Mucosa of gallbladder (tissue), 1 donor: ENCODE data around the gene USP33. TPM values are rescaled to one million over a fixed set of nuclear protein-coding genes. Genes with fewer than 3 reads are reported as not detected.
"Not testable (repeated sequence)": the region's sequence is repeated elsewhere in the genome, so short reads cannot be mapped to it uniquely, and the experiment has no call there.

Source experiments
- DNase-seq: peaks from one replicate; pipeline ENCODE4 v3.0.0-alpha.2; 2020; ENCODE audit warnings: low spot score
- total RNA-seq: library from RNA; stranded (reverse); gene quantifications from one replicate; pipeline ENCODE4 v1.2.1, GENCODE V29; 2021
- donor health status: DM: no; HTN: no; CAD: no.

Gene USP33
- total RNA-seq, 1 donor from 2014 or later, result 61.1 TPM

GRCh38 chr1:77739235-77739634 is 20.4 kb downstream of the USP33 start:
- no peak for DNase-seq

DNA sequence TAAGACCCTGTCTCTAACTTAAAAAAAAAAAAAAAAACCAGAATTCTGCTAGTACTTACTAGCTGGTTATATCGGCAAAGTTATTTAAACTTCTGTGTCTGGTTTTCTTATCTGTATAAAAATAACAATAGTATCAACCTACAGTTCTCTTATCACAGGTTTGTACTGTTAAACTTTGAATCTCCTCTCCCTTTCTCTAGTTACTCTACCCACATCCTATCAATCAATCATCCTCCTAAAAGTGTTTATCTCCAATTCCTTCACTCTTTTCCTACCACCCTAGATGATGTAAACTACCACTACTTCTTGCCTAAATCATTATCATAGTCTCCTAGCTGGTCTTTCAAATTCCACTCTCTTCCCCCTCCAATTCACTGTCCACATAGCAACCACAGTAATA is 27.6 kb downstream of the USP33 start:
- no peak for DNase-seq

- DNase-seq, result no peak
Measured at GRCh38 chr1:77725706-77726105, 33.9 kb downstream of the USP33 start.

DNA sequence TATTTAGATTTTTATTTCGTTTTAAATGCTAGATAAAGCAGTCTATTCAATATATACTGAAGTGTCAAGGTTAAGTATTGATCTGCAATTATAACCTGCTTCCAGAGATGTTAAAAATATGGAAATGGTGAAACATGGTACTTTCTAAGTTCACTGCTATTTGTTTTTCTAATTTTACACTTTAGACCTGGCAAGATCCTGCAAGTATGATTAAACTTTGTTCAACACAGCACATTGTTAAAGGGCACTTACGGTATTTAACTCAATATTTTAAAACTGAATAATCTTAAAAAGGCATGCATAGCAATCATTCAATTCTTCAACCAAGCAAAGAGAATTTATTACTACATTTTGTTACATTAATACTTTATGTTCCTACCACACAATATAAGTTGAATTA is 41.5 kb downstream of the USP33 start:
- no peak for DNase-seq

GRCh38 chr1:77716065-77716464 is 43.6 kb downstream of the USP33 start:
- DNase-seq, result no peak

DNA sequence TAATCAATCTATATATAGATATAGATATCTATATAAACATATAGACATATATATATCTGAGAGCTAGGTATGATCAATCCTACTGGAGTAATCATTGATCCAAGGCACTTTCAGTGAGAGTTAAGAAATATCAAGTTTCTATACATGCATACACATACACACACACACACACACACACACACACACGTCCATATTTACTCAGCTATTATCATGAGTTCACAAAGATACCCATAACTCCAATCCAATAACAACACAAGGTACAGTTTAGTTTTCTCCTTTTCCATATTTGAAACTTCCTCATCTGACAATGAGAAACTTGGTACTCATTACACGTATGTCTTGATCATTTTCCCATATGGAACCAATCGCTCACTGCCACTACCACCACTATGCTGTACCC is 49.9 kb downstream of the USP33 start:
- no peak for DNase-seq

- no peak for DNase-seq
Measured at GRCh38 chr1:77706321-77706720, 53.3 kb downstream of the USP33 start.

DNA sequence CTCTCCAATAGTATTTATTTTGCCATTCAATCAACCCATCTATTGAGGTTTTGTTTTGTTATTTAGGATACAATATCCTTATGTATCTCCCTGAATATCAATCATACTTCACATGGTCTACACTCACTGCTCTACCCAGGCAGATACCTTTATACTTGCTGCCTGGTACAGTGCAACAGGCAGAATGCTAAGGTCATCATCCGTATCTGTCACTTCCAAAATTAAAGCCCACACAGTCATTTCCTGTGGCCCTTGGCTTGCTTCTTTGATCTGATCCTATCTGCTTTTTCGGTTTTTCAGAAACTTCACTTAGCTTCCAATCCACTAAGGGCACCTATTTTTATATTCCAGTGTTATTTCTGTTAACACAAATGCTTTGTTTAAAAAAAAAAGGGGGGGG is 54.9 kb downstream of the USP33 start:
- no peak for DNase-seq

- DNase-seq, result not testable (repeated sequence)
Measured at GRCh38 chr1:77699673-77700072, 60.0 kb downstream of the USP33 start.

DNA sequence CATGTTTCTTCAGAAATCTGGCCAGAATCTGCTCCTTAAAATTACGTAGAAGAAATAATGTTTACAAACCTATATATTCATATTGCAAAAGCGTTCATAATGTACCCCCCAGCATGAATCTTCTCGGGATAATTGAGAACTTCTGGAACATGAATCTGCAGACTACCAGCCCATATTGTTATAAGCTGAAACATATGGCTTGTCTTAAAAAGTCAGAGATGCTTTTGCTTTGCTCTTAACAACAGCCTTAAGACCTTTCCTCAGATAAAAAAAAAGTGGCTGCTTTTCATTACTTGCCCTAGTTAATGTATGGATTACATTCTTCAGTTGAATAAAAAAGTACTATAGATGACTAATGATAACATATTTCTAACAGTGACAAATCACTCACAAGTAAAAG is 62.2 kb downstream of the USP33 start:
- no peak for DNase-seq

GRCh38 chr1:77688939-77689338 is 70.7 kb downstream of the USP33 start:
- DNase-seq, result no peak

GRCh38 chr1:77687519-77687906 is 72.1 kb downstream of the USP33 start:
- no peak for DNase-seq

DNA sequence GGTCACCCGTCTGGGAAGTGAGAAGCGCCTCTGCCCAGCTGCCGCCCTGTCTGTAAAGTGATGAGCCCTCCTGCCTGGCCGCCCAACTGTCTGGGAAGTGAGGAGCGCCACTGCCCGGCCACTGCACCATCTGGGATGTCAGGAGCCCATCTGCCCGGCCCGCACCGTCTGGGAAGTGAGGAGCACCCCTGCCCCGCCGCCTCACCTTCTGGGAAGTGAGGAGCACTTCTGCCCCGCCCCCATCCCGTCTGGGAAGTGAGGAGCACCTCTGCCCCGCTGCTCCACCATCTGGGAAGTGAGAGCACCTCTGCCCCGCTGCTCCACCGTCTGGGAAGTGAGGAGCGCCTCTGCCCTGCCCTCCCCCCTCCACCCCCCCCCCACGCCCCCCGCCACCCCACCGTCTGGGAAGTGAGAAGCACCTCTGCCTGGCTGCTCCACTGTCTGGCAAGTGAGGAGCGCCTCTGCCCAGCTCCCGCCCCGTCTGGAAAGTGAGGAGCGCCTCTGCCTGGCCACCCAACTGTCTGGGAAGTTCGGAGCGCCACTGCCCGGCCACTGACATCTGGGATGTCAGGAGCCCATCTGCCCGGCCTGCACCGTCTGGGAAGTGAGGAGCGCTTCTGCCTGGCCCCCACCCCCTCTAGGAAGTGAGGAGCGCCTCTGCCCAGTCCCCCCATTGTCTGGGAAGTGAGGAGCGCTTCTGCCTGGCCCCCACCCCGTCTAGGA is 72.7 kb downstream of the USP33 start:
- no peak for DNase-seq

- peak; percentile 92 for DNase-seq
Measured at GRCh38 chr1:77683160-77684148, 76.2 kb downstream of the USP33 start.

DNA sequence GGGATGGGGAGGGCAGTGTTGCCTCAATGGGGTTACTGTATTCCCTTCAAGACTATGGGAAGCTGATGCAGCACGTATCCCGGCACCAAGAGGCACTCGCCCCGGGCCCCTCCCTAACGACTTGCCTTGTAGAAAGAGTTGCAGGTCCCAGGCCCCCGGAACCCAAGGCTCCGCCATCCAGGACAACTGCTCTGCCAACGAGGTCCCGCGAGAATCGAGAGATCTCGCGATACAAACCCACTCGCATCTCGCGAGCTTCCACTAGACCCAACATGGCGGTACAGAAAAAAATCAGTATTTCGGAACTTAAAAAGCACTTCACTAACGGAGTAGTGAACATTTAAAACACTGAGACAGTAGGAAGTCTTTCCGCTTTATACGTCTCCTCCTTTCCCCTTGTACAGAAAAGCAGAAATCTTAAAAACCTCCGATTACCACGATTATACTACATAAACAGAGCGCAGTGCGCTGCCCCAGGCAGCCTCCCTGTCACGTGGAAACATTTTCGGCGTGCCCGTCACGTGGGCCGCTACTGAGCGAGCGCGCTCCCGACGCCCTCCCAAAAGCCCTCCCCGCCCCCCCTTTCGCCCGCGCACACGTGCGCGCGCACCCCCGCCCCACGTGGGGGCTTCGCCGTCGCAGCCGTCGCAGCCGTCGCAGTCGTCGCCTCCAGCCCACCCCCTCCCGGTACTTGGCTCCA is 77.0 kb downstream of the USP33 start, which contains the start of gene ZZZ3:
Gene ZZZ3 (minus strand): TSS at position 199 of the 700 bp plus-strand sequence. CDS start 49,304 bp downstream, outside the sequence.
- peak; percentile 96 for DNase-seq

GRCh38 chr1:77680173-77680572 is 79.5 kb downstream of the USP33 start:
- no peak for DNase-seq

DNA sequence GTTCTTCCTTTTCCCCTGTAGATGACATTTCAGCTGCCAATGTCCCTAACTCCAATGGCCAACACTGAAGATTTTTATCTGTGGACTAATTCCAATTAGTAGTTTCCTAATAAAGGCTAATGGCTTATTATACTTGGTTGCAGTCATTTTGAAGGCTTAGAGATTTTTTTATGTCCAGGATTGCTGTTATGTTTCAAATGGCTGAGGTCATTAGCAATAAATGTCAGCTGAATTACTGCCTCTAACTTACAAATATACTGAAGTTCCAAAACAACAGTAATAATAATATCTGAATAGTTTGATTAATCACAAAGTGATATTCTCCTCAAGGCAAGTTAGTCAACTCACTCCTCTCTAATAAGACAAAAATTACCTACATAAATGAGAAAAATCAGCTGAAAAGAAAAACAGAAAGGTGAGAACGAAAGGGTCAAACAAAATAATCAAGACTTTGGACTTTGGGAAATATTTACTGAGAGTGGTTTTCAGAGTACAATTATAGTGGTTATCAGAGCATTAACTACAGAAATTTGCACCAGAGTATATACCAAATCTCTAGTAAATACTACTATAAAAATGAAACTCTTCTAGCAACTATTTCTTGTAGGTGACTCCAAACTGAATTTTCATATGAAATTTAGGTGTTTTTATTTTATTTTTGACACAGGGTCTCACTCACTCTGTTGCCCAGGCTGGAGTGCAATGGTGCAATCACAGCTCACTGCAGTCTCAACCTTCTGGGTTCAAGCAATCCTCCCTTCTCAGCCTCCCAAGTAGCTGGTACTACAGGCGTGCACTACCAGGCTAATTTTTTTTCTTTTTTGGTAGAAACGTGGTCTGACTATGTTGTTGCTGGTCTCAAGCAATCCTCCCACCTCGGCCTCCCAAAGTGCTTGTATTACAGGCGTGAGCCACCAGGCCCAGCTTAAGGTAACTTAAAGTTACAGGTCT is 80.7 kb downstream of the USP33 start:
- no peak for DNase-seq

GRCh38 chr1:77674807-77675206 is 84.8 kb downstream of the USP33 start:
- not testable (repeated sequence) for DNase-seq

DNA sequence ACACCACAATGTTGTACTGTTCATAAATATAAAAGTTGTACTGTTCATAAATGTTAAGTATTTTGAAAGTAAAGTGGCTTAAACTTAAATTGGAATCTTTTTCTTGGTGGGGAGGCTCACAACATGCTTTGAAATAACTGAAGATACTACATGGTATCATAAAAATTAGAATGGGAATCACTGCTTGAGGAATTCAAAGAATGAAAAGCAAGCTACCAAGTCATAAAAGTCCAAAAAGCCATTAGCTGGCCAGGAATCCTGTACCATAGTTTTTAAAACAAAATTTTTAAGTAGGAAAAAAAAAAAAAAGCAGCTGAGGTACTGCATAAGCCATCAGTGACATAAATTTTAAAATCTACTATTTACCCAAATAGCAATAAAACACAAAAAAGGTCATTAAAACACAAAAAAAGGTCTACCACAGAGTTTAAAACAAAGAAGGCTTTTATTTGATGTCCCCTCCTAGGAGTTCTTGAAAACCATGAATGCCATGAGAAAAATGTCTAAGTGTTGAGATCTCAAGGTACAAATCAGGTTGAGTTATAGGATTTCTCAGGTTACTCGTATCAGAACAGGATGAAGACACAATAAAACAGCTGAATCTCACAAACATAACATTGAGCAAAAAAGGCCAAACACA is 85.8 kb downstream of the USP33 start:
- DNase-seq, result no peak

DNA sequence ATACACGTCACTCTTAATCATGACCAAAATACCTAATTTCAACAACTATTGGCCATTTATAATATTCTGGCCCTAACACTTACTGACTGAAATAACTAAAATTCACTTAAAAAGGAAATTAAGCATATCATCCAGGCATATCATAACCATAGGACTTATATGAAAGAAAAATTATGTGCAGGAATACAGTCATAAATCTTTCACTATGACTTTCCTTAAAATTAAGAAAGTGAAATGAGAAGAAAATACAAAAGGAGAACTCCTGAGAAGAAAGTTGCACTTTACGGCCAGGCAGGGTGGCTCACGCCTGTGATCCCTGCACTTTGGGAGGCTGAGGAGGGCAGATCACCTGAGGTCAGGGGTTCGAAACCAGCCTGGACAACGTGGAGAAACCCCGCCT is 86.6 kb downstream of the USP33 start:
- no peak for DNase-seq
